Adrenal gland (tissue), 19 donors: Measurements from ENCODE around the gene CDK10. TPM values are rescaled to one million over a fixed set of nuclear protein-coding genes. Genes with fewer than 3 reads are reported as not detected.

Source experiments
- DNase-seq, 7 donors: peaks; one replicate each; pipeline ENCODE4 v3.0.0-alpha.2; 2019 to 2020
- H3K27ac ChIP-seq, 5 donors: fragments of 200-600 bp; sonication (generic) in 4 of 5; 1 replicate in 3 of 5; 2 replicates in 2 of 5; pipeline versions ENCODE4 v1.5.1 to v1.8.0; 2016 to 2020; ENCODE audit warnings: mild to moderate bottlenecking in 1 of 5
- H3K27me3 ChIP-seq: fragments of 200-600 bp; 2 replicates; pipeline ENCODE4 v1.8.0; 2021
- H3K36me3 ChIP-seq, 2 donors: fragments of 200-600 bp; replicated peaks in 1 of 2; 1 replicate in 1 of 2; 2 replicates in 1 of 2; pipeline versions ENCODE4 v1.5.1 to v1.8.0; 2018 to 2022
- H3K4me1 ChIP-seq, 2 donors: fragments of 200-600 bp; replicated peaks in 1 of 2; 1 replicate in 1 of 2; 2 replicates in 1 of 2; pipeline versions ENCODE4 v1.5.1 to v1.8.0; 2018 to 2021
- H3K4me3 ChIP-seq, 4 donors: fragments of 200-600 bp; sonication (generic) in 3 of 4; one replicate each; pipeline ENCODE4 v1.5.1; 2016 to 2018
- H3K9me3 ChIP-seq, 3 donors: fragments of 200-600 bp; sonication (generic) in 1 of 3; replicated peaks in 1 of 3; 1 replicate in 2 of 3; 2 replicates in 1 of 3; pipeline versions ENCODE4 v1.5.1 to v1.8.0; 2016 to 2021
- POLR2A ChIP-seq, 2 donors: fragments of 450-650 bp; IDR thresholded peaks; one replicate each; pipeline ENCODE4 v1.6.1; 2017; ENCODE audit warnings: antibody characterized with exemption in 2 of 2, mild to moderate bottlenecking in 2 of 2, moderate library complexity in 1 of 2
- WGBS, 4 donors: extraction: QIAGEN DNeasy Blood & Tissue Kit in 2 of 4; methylation state at CpG; one replicate each; pipeline versions ENCODE4 v1.1.5 to v1.1.7; 2013 to 2017; 5-methylcytosine and 5-hydroxymethylcytosine counted together
- intact Hi-C, 2 donors: fragments of 100-400 bp; cut with DNase I; formaldehyde crosslinking; loops; one replicate each; pipeline versions ENCODE4 v1.14.1 to v1.15.0; 2022 to 2023
- long read RNA-seq, 10 donors: library from polyadenylated mRNA in 3 of 10; unstranded in 2 of 10; stranded (forward) in 1 of 10; transcript quantifications; one replicate each; pipeline ENCODE4 v2.0.0 and lab custom pipeline, GENCODE V29; 2021 to 2026
- polyA plus RNA-seq, 3 donors: library from polyadenylated mRNA; stranded (reverse); fragments of 200-250 nt in 2 of 3; fragments of 350-450 nt in 1 of 3; fragmentation: Illumina TruSeq in 1 of 3; extraction: RNeasy Lipid Tissue Mini Kit (QIAGEN cat#74804) in 1 of 3; gene quantifications; one replicate each; pipeline ENCODE4 v1.2.3, GENCODE V29; 2013 to 2014
- total RNA-seq, 9 donors: library from RNA; depleted of rRNA in 4 of 9; stranded (reverse); fragments of >200 nt in 4 of 9; fragments of 120-200 nt in 1 of 9; fragmentation: NEBNext Ultra II Directional in 1 of 9; extraction: Animal tissue kit (Norgen Biotek cat#: 25700) in 1 of 9; gene quantifications; one replicate each; pipeline versions ENCODE4 v1.1.0 to v1.2.4, GENCODE V29; 2013 to 2023
- TF ChIP-seq, protein P1 (sequence below), 6 experiments: fragments of 450-650 bp in 4 of 6; fragments of 200-600 bp in 2 of 6; sonication (generic) in 1 of 6; IDR thresholded peaks; 1 replicate in 5 of 6; 2 replicates in 1 of 6; pipeline versions ENCODE4 v1.5.1 to v1.8.0; 2016 to 2021; ENCODE audit warnings: antibody characterized with exemption in 6 of 6, mild to moderate bottlenecking in 2 of 6, moderate library complexity in 1 of 6
- donor health status: healthy with polysubstance abuse.
- donor health status: Bipolar disorder and iron deficiency.
- donor health status: DM: yes; HTN: yes; CAD: no.
- donor health status: DM: no; HTN: no; CAD: no.
- donor health status: DM: no; HTN: no; CAD: no.
- donor health status: DM: yes; HTN: yes; CAD: no.

CDK10 gene, protein sequence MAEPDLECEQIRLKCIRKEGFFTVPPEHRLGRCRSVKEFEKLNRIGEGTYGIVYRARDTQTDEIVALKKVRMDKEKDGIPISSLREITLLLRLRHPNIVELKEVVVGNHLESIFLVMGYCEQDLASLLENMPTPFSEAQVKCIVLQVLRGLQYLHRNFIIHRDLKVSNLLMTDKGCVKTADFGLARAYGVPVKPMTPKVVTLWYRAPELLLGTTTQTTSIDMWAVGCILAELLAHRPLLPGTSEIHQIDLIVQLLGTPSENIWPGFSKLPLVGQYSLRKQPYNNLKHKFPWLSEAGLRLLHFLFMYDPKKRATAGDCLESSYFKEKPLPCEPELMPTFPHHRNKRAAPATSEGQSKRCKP
- total RNA-seq (100 to 1,000 TPM in 1 of 9 donors, 10 to 100 TPM in 8; 31.5 to 127 (median 62.1) TPM), polyA plus RNA-seq (100 to 1,000 TPM in 2 of 3 donors, 10 to 100 TPM in 1; 29.5 to 289 (median 159) TPM)
- long read RNA-seq, donor 1, transcript CDK10-202 (13 exons, 1,798 nt), result major isoform, 7 of 7 reads
- long read RNA-seq, donor 1, partial matches to known transcripts, result 0 of 7 reads
- long read RNA-seq, donor 1, other reads (novel, unspliced or antisense), result 0 of 7 reads
- long read RNA-seq, donor 2, partial matches to known transcripts, result 0 of 1 reads
- long read RNA-seq, donor 2, other reads (novel, unspliced or antisense), result 0 of 1 reads
- long read RNA-seq, donor 3, partial matches to known transcripts, result 0 of 2 reads
- long read RNA-seq, donor 3, other reads (novel, unspliced or antisense), result 0 of 2 reads
- long read RNA-seq, donor 4, transcript CDK10-202 (13 exons, 1,798 nt), result major isoform, 9 of 33 reads
- long read RNA-seq, donor 4, transcript CDK10-212 (12 exons, 1,376 nt), result minor isoform, 5 of 33 reads
- long read RNA-seq, donor 4, partial matches to known transcripts, result 2 of 33 reads
- long read RNA-seq, donor 4, other reads (novel, unspliced or antisense), result 15 of 33 reads
- long read RNA-seq, donor 5, transcript CDK10-212 (12 exons, 1,376 nt), result minor isoform, 8 of 161 reads
- long read RNA-seq, donor 5, transcript CDK10-202 (13 exons, 1,798 nt), result major isoform, 37 of 161 reads
- long read RNA-seq, donor 5, partial matches to known transcripts, result 21 of 161 reads
- long read RNA-seq, donor 5, other reads (novel, unspliced or antisense), result 91 of 161 reads
- long read RNA-seq, donor 6, transcript CDK10-202 (13 exons, 1,798 nt), result major isoform, 6 of 24 reads
- long read RNA-seq, donor 6, partial matches to known transcripts, result 3 of 24 reads
- long read RNA-seq, donor 6, other reads (novel, unspliced or antisense), result 11 of 24 reads
- long read RNA-seq, donor 7, partial matches to known transcripts, result 9 of 11 reads
- long read RNA-seq, donor 7, other reads (novel, unspliced or antisense), result 0 of 11 reads
- long read RNA-seq, donor 8, transcript CDK10-202 (13 exons, 1,798 nt), result major isoform, 7 of 22 reads
- long read RNA-seq, donor 8, partial matches to known transcripts, result 12 of 22 reads
- long read RNA-seq, donor 8, other reads (novel, unspliced or antisense), result 0 of 22 reads
- long read RNA-seq, donor 9, partial matches to known transcripts, result 0 of 6 reads
- long read RNA-seq, donor 9, other reads (novel, unspliced or antisense), result 0 of 6 reads
- long read RNA-seq, donor 10, partial matches to known transcripts, result 0 of 4 reads
- long read RNA-seq, donor 10, other reads (novel, unspliced or antisense), result 0 of 4 reads

DNA sequence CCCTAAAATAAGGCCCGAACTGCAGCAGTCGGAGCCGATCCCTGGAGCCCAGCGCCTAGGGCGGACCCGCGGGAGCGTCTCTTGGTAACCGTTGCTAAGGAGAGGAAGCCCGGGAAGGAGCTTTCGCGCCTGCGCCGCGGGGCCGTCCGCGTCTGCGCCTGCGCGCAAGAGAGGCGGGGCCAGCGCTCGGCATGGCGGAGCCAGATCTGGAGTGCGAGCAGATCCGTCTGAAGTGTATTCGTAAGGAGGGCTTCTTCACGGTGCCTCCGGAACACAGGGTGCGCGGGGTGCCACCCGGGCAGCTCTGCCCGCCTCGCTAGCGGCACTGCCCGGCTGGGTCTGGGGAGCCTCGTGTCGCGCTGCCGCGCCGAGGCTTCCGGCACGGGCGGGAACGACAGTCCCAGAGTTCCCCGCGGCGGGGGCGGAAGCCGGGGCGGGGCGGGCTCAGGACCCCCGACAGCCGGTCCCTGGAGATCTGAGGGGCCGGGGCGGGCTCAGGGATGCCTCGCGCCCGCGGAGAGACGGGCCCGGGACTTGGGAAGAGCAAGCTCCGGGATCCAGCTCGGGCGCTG is at the start of gene CDK10:
TSS of gene CDK10 (plus strand) at position 170 of the 572 bp plus-strand sequence. CDS start at position 192, 22 bp downstream.
- TF ChIP-seq POLR2A (IDR thresholded peaks at IDR 0.05), result peak; percentile 53 to 54
- TF ChIP-seq, protein P1, sequence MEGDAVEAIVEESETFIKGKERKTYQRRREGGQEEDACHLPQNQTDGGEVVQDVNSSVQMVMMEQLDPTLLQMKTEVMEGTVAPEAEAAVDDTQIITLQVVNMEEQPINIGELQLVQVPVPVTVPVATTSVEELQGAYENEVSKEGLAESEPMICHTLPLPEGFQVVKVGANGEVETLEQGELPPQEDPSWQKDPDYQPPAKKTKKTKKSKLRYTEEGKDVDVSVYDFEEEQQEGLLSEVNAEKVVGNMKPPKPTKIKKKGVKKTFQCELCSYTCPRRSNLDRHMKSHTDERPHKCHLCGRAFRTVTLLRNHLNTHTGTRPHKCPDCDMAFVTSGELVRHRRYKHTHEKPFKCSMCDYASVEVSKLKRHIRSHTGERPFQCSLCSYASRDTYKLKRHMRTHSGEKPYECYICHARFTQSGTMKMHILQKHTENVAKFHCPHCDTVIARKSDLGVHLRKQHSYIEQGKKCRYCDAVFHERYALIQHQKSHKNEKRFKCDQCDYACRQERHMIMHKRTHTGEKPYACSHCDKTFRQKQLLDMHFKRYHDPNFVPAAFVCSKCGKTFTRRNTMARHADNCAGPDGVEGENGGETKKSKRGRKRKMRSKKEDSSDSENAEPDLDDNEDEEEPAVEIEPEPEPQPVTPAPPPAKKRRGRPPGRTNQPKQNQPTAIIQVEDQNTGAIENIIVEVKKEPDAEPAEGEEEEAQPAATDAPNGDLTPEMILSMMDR (IDR thresholded peaks at IDR 0.05), result no peak
- DNase-seq, result peak; percentile 83 to 95 (median 93)
- H3K36me3 ChIP-seq, result peaks cover 0 to 21% of the 10 kb centered on the region in 2 donors
- H3K9me3 ChIP-seq, result no peaks in the 10 kb centered on the region
- no peaks in the 10 kb centered on the region for H3K27me3 ChIP-seq
- peak within 1 kb of the TSS; percentile 42 to 82 (median 68) for H3K4me3 ChIP-seq
- 1% methylated on average over 31 to 67 of the region's 67 CpGs; no CpG with 5 or more reads in 1 of the 4 donors for WGBS, 4 donors
- intact Hi-C loops, result no loop called here
- H3K4me1 ChIP-seq, result peaks cover 8 to 10% of the 10 kb centered on the region in 2 donors
- H3K27ac ChIP-seq, result peak within 1 kb of the TSS in 4 of 5 donors; percentile 49 to 81 (median 68)

DNA sequence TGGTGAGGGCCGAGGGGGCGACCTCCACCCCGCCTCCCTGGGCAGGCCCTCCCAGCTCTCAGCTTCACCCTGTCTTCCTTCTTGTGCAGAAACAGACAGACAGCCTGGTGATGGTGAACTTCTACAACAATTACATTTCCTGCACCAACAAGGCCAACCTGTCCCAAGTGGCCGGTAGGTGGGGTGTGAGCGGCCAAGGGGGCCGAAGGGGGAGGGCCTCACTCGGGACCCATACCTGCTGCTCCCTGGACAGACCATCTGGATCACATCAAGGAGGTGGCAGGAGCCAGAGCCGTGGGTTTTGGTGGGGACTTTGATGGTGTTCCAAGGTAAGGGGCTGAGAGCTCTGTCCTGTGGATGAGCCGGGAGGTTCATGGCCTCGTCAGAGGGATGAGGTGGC is 49.1 kb upstream of the CDK10 start:
- H3K27me3 ChIP-seq, result peaks cover 9% of the 10 kb centered on the region
- intact Hi-C loops, result no loop called here
- TF ChIP-seq, protein P1 (IDR thresholded peaks at IDR 0.05), result no peak
- no peak for TF ChIP-seq POLR2A (IDR thresholded peaks at IDR 0.05)

DNA sequence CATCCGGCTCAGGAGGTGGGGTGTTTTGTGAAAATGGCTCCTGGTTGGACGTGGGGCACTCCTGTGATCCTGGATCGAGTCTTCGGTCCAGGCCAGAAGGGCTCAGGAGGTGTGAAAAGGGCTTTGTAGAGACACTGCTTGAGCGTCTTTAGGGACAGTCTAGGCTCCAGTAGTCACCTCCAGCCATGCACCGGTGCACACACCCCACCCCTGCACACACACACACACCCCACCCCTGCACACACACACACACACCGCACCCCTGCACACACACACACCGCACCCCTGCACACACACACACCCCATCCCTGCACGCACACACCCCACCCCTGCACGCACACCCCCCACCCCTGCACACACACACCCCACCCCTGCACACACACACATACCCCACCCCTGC is 48.0 kb upstream of the CDK10 start:
- TF ChIP-seq, protein P1 (IDR thresholded peaks at IDR 0.05), result no peak
- TF ChIP-seq POLR2A (IDR thresholded peaks at IDR 0.05), result no peak
- Histone ChIP-seq H3K36me3 (no peaks in the 10 kb centered on the region), H3K27me3 (peaks cover under 1% of the 10 kb centered on the region), H3K27ac (no peak overlapping the region), H3K4me3 (no peak overlapping the region), H3K4me1 (peaks cover 0 to 9% of the 10 kb centered on the region in 2 donors), H3K9me3 (no peaks in the 10 kb centered on the region)
- intact Hi-C loops, result no loop called here
- no peak for DNase-seq
- WGBS, 4 donors, result 75 to 85% (median 82%) methylated on average over 1 to 10 of the region's 10 CpGs

More for the DNA sequence above, 49.1 kb upstream of the CDK10 start:
- Histone ChIP-seq H3K9me3 (no peaks in the 10 kb centered on the region), H3K36me3 (no peaks in the 10 kb centered on the region), H3K27ac (no peak overlapping the region), H3K4me1 (peaks cover 0 to 9% of the 10 kb centered on the region in 2 donors), H3K4me3 (no peak overlapping the region)
- 69 to 83% (median 74%) methylated on average over 4 to 10 of the region's 10 CpGs for WGBS, 4 donors
- DNase-seq, result no peak
